OCI-M1 (cell line): ENCODE data around the gene SACS.
A peak's percentile ranks its signal among the peaks of the same experiment; 100 is the strongest.
"Not testable (repeated sequence)": the region's sequence is repeated elsewhere in the genome, so short reads cannot be mapped to it uniquely, and the experiment has no call there.

Source experiments
- DNase-seq: peaks from one replicate; lab custom pipeline; 2025; lab: John Stamatoyannopoulos, UW

Gene SACS

GRCh38 chr13:23414682-23415081, 18.8 kb downstream of the SACS start:
- no peak for DNase-seq

DNA sequence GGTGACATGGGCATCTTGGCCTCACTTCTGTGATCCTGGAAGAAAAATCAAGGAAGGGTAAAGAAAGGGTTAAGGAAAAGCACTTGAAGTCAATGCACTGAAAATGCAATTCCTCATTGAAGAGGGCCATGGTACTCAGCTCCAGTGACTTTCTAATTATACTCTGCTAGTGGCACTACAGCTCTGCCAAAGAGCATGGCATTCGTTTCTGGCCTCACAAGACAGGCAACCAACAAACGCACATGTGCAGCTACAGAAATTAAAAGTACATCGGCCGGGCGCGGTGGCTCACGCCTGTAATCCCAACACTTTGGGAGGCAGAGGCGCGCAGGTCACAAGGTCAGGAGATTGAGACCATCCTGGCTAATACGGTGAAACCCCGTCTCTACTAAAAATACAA, 21.8 kb downstream of the SACS start:
- no peak for DNase-seq

DNA sequence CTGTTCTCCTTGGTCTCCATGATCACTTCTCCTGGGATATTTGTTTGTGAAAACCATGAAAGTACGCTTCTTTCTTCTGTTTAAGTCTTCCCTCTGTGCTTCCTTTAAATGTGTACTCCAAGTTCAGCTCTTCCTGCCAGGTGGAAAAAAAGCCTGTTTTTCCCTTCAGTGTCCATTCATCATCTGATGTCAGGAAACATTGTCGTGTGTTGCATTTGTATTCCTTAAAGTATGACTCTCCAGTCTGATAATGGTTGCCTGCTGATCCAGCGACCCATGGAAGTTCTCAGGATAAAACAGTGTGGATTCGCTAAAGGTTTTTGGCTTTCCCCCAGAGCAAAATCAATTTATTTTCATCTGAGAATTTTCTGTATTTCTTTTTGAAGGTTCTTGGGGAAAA, 22.3 kb downstream of the SACS start:
- no peak for DNase-seq

DNA sequence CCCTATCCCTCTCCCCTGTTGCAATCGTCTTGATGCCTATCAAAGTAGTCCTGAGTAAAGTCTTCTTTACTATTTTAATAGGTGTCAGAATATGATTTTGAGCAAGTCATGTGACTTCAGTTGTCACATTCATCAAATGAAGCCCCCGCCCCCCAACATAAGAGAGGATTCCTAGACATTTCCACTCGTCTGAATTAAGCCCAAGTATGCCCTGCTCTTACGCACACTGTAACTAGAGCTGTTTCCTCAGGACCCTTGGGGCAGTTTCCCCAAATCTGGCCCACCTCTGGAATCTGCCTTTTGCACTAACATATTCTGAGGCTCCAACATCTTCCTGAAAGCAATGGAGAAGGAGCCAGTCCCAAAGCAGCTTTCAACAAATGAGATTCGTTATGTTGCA, 25.5 kb downstream of the SACS start:
- no peak for DNase-seq

DNA sequence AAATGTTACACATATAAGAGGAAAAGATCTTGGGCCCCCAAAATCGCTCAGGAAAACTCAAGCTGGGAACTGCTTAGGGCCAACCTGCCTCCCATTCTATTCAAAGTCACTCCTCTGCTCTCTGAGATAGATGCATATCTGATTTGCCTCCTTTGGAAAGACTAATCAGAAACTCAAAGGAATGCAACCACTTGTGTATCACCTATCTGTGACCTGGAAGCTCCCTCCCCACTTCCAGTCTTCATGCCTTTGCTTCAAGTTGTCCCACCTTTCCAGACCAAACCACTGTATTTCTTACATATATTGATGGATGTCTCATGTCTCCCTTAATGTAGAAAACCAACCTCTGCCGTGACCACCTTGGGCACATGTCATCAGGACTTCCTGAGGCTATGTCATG, 32.3 kb downstream of the SACS start:
- not testable (repeated sequence) for DNase-seq

DNA sequence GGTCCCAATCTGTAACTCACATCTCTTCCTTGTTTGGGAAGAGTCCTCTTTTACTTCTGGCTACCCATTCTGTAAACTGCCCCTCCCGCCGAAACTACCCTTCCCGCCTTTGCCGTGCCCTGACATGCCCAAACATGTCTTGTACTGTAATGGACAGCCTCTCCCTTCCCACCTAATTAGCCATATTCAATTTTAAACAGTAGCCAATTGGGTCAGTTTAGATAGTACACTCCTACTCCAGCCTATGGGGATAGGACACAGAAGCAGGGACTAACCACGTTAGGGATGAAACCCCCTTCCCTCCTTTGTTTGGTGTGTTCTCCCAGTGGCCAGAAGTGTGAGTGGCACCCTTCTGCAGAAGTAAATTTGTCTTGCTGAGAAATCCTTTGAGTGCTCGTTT, 34.2 kb downstream of the SACS start:
- no peak for DNase-seq

- DNase-seq = no peak
Observed at GRCh38 chr13:23394821-23395220, 38.7 kb downstream of the SACS start.

DNA sequence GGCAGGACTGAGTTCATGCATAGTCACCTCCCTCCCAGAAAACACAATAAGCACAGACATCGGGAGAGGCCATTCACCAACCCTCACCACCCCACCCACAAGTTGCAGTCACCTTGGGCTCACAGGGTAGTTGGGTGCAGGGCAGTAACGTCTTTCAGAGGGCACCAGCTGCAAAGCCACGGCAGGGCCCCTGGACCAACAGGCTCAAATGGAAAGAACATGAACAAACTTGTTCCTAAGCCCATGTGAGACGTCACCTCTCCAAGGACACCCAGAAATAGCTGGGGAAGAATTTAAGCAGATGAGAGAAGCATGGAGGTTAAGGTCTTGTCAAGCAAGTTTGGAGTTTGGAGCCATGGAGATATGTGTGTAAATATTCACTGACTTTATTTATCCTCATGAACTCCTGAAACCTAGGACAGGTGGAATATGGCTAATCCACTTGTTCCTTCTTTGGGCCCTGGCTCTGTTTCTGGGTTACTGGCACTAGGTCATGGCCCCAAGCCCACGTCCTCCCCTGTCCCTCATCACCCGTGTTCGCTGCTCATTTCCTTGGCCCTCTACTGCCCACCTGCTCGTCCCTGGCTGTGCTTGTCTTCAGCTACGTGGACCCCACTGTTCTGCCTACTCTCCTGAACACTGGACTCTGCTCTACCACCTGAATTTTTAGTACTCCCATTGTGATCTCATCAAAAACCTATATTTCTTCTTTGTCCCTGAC, 40.4 kb downstream of the SACS start:
- no peak for DNase-seq

- DNase-seq = no peak
Observed at GRCh38 chr13:23392313-23392712, 41.2 kb downstream of the SACS start.

DNA sequence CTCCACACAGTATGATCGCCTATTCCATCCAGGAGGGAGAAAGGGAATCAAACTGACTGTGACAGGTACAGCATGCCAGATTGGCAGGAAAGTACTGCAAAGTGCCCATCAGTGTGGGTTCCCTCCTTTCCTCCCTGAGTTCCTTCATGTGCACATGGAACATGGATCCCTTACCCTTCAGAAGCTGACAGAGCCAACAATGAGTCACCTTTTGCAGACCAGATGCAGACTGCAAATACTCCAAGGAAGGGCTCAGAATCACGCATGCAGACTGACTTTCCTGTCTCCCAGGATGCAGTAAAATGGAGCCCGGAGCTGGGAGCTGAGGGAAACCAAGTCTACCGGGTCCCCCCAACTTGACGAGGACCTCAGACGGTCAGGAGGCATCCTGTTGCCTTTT, 41.8 kb downstream of the SACS start:
- no peak for DNase-seq

- DNase-seq = no peak
Observed at GRCh38 chr13:23386533-23386932, 47.0 kb downstream of the SACS start.

DNA sequence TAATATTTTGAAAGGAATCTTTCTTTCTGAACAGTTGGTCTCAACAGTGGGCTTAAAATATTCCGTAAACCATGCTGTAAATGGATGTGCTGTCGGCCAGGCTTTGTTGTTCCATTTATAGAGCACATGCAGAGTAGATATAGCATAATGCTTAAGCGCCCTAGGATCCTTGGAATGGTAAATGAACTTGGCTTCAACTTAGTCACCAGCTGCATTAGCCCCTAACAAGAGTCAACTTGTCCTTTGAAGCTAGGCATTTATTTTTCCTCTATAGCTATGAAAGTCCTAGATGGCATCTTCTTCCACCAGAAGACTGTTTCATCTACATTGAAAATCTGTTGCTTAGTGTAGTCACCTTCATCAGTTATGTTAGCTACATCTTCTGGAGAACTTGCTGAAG, 47.6 kb downstream of the SACS start:
- DNase-seq = no peak

DNA sequence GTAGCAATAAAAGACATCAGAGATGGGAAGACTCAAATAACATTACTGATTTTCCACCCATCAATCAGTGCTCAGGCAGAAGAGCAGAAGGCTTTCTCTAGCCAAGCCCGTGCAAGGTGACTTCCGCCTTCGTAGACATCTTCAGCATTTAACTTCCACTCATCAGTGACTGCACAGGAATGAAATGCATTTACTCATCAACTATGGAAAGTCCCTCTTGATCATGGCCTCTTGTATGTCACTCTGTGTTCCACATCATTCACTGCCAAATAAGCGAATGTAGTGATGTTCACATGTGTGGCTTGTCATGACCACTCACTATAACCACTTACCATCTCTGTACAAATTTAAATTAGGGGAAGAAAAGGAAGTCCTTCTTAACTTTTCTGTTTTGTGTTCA, 49.4 kb downstream of the SACS start:
- no peak for DNase-seq

DNA sequence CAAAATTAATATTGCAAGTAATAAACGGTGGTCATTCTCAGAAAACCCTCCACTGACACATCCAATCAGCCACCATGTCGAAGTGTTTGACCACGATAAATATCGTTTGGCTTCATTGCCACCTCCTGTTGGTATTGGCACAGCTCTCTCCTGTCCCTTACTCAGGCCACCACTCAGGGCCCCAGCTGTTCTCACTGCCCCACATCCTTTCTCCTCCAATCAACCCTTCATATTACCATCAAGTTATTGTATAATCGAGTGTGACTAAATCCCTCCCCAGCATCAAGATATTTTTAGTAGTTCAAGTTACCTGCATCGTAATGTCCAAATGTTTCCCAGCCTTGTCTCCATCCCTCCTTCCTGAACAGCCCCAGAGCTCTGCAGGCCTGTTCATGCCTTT, 50.4 kb downstream of the SACS start:
- no peak for DNase-seq

- DNase-seq = no peak
Observed at GRCh38 chr13:23381866-23382265, 51.6 kb downstream of the SACS start.

GRCh38 chr13:23380534-23380933, 53.0 kb downstream of the SACS start:
- DNase-seq = no peak

DNA sequence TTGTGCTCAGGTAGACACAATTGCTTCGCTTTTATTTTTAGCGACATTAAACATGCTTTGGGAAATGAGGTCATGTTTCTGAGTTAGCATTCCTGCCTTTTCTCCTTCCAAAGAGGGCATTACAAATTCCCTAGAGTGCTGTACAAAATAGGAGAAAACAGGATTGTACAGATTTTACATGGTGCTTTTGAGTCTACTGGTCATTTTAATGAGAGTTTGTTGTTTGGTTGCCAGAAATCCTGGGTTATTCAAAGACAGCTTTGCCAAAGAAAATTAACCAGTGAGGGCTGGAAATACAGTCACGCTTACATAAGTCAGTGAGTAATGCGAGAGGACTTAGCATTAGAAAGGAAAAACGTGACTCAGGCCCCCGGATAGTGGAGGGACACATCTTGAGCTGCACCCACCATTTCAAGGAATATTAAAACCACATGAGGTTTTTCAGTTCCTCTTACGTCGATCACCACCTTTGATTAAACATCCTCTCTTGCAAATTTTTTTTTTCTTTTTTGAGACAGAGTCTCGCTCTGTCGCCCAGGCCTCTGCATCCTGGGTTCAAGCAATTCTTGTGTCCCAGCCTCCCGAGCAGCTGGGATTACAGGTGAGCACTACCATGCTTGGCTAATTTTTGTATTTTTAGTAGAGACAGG, 55.4 kb downstream of the SACS start:
- DNase-seq = peak; percentile 13

- no peak for DNase-seq
Observed at GRCh38 chr13:23377579-23377978, 55.9 kb downstream of the SACS start.

- peak; percentile 91 for DNase-seq
Observed at GRCh38 chr13:23375001-23375971, 58.2 kb downstream of the SACS start.

GRCh38 chr13:23372264-23372906, 61.1 kb downstream of the SACS start:
- DNase-seq = peak; percentile 32

- no peak for DNase-seq
Observed at GRCh38 chr13:23367907-23368306, 65.6 kb downstream of the SACS start.

- no peak for DNase-seq
Observed at GRCh38 chr13:23365652-23366051, 67.8 kb downstream of the SACS start.
